Keratinocyte (primary cell): ENCODE measurements around the gene RASL12. TPM values are rescaled to one million over a fixed set of nuclear protein-coding genes. Genes with fewer than 3 reads are reported as not detected.

ENCODE experiments used
- DNase-seq: peaks from one replicate; pipeline ENCODE4 v3.0.0-alpha.2; 2011; ENCODE audit warnings: low read depth, missing footprints, low spot score
- FAIRE-seq: peaks from 2 replicates; lab custom pipeline; 2011; peaks lifted over from hg19 to GRCh38; lab: Jason Lieb, UNC
- H2AFZ ChIP-seq: 2 replicates; pipeline ENCODE4 v1.6.0; 2012; ENCODE audit warnings: low read length, control low read depth, inconsistent platforms; ENCODE audit not compliant: control insufficient read depth
- H3K27ac ChIP-seq: 2 replicates; pipeline ENCODE4 v1.5.1; 2011; ENCODE audit warnings: low read length; ENCODE audit not compliant: control insufficient read depth, insufficient read depth
- H3K27me3 ChIP-seq: 3 replicates; pipeline ENCODE4 v1.6.0; 2011; ENCODE audit warnings: low read length; ENCODE audit not compliant: control insufficient read depth, insufficient read depth; ENCODE audit errors: extremely low read depth
- H3K36me3 ChIP-seq, 2 experiments: 2 replicates in 1 of 2; 3 replicates in 1 of 2; pipeline ENCODE4 v1.5.1; 2011; ENCODE audit warnings: low read length in 2 of 2, mild to moderate bottlenecking in 1 of 2; ENCODE audit not compliant: control insufficient read depth in 2 of 2, insufficient read depth in 2 of 2; ENCODE audit errors: extremely low read depth in 1 of 2
- H3K4me1 ChIP-seq: 3 replicates; pipeline ENCODE4 v1.5.1; 2011; ENCODE audit warnings: low read length; ENCODE audit not compliant: control insufficient read depth, insufficient read depth; ENCODE audit errors: extremely low read depth
- H3K4me2 ChIP-seq: 3 replicates; pipeline ENCODE4 v1.6.0; 2011; ENCODE audit warnings: low read depth, low read length; ENCODE audit not compliant: control insufficient read depth, insufficient read depth; ENCODE audit errors: extremely low read depth
- H3K4me3 ChIP-seq, 3 experiments: fragments of 200-600 bp in 1 of 3; sonication (generic) in 1 of 3; 2 replicates in 2 of 3; 3 replicates in 1 of 3; pipeline ENCODE4 v1.5.1; 2011 to 2016; ENCODE audit warnings: low read length in 3 of 3, mild to moderate bottlenecking in 3 of 3, control low read depth in 2 of 3, inconsistent platforms in 1 of 3, low read depth in 1 of 3, mixed read lengths in 1 of 3, mixed run types in 1 of 3, moderate library complexity in 1 of 3; ENCODE audit not compliant: control insufficient read depth in 2 of 3, insufficient read depth in 2 of 3; ENCODE audit errors: extremely low read depth in 1 of 3
- H3K79me2 ChIP-seq: 2 replicates; pipeline ENCODE4 v1.6.0; 2012; ENCODE audit warnings: low read length; ENCODE audit not compliant: control insufficient read depth, insufficient read depth
- H3K9ac ChIP-seq: 3 replicates; pipeline ENCODE4 v1.6.0; 2011; ENCODE audit warnings: low read length; ENCODE audit not compliant: control insufficient read depth, insufficient read depth; ENCODE audit errors: extremely low read depth
- H3K9me1 ChIP-seq: 3 replicates; pipeline ENCODE4 v1.6.0; 2011; ENCODE audit warnings: low read length; ENCODE audit not compliant: control insufficient read depth, insufficient read depth; ENCODE audit errors: extremely low read depth
- H3K9me3 ChIP-seq: 2 replicates; pipeline ENCODE4 v1.5.1; 2012; ENCODE audit warnings: low read depth, low read length; ENCODE audit not compliant: control insufficient read depth
- H4K20me1 ChIP-seq: 3 replicates; pipeline ENCODE4 v1.6.0; 2011; ENCODE audit warnings: low read length; ENCODE audit not compliant: control insufficient read depth, insufficient read depth; ENCODE audit errors: extremely low read depth
- CTCF ChIP-seq, 3 experiments: IDR thresholded peaks in 1 of 3; conservative IDR thresholded peaks in 1 of 3; optimal IDR thresholded peaks in 1 of 3; 2 replicates in 2 of 3; 3 replicates in 1 of 3; pipeline versions ENCODE3 to v1.5.1; 2011; ENCODE audit warnings: low read length in 3 of 3, mild to moderate bottlenecking in 3 of 3, moderate library complexity in 2 of 3, control low read depth in 1 of 3, inconsistent platforms in 1 of 3; ENCODE audit not compliant: insufficient read depth in 2 of 3; ENCODE audit errors: extremely low read depth in 1 of 3
- EZH2 ChIP-seq: IDR thresholded peaks from one replicate; pipeline ENCODE4 v1.6.1; 2012; ENCODE audit warnings: inconsistent platforms, mild to moderate bottlenecking, low read length, moderate library complexity
- dilution Hi-C: fragments of 300-500 bp; cut with MboI; formaldehyde crosslinking; loops from one replicate; pipeline ENCODE4 v1.7.0; 2020; ENCODE audit warnings: low sequenced_read_pairs; ENCODE audit not compliant: extremely low pct_ligation_motif_present
- polyA plus RNA-seq, 5 experiments: library from polyadenylated mRNA; depleted of rRNA in 3 of 5; stranded (reverse) in 3 of 5; stranded (forward) in 1 of 5; unstranded in 1 of 5; fragments of >200 nt; gene quantifications; 1 replicate in 1 of 5; 2 replicates in 3 of 5; 3 replicates in 1 of 5; pipeline versions ENCODE4 v1.2.1 to v1.2.3, GENCODE V29; 2011 to 2012; ENCODE audit warnings: missing spikeins in 2 of 5, low read depth in 1 of 5, low replicate concordance in 1 of 5

Gene RASL12
- polyA plus RNA-seq, 1 donor (not counting 4 experiments of a cell fraction or from before 2014, with no cell fraction given) = not detected

GRCh38 chr15:65106011-65106590 is 38.3 kb upstream of the RASL12 start:
- dilution Hi-C loops = no loop called here
- no peak for FAIRE-seq
- no peak overlapping the region for H3K9ac ChIP-seq

GRCh38 chr15:65105038-65105437 is 37.2 kb upstream of the RASL12 start:
- FAIRE-seq (no peak), DNase-seq (no peak)
- Histone ChIP-seq H3K9ac (no peak overlapping the region), H2AFZ (no peak overlapping the region), H4K20me1 (no peaks in the 10 kb centered on the region), H3K27me3 (no peaks in the 10 kb centered on the region), H3K9me1 (no peaks in the 10 kb centered on the region), H3K9me3 (no peaks in the 10 kb centered on the region), H3K4me1 (no peaks in the 10 kb centered on the region), H3K36me3 (peaks cover 3 to 9% of the 10 kb centered on the region in 2 experiments), H3K4me2 (no peak overlapping the region), H3K79me2 (no peaks in the 10 kb centered on the region), H3K4me3 (no peak overlapping the region), H3K27ac (no peak overlapping the region)
- dilution Hi-C loops = no loop called here
- no peak for TF ChIP-seq CTCF (optimal IDR thresholded peaks at IDR 0.05 in 1 of 3, IDR thresholded peaks at IDR 0.05 in 1 of 3, conservative IDR thresholded peaks at IDR 0.05 in 1 of 3; ENCODE audit: extremely low read depth in 1 of 3, insufficient read depth in 2 of 3, low read length in 3 of 3)

More at GRCh38 chr15:65106011-65106590, 38.3 kb upstream of the RASL12 start:
- H3K4me2 ChIP-seq = no peak overlapping the region
- H2AFZ ChIP-seq = no peak overlapping the region
- H3K9me3 ChIP-seq = no peaks in the 10 kb centered on the region
- no peaks in the 10 kb centered on the region for H3K9me1 ChIP-seq
- H3K4me1 ChIP-seq = no peaks in the 10 kb centered on the region
- DNase-seq = no peak
- H3K4me3 ChIP-seq = no peak overlapping the region
- H3K79me2 ChIP-seq = no peaks in the 10 kb centered on the region
- H3K36me3 ChIP-seq = peaks cover 5 to 6% of the 10 kb centered on the region in 2 experiments
- no peak overlapping the region for H3K27ac ChIP-seq
- H4K20me1 ChIP-seq = no peaks in the 10 kb centered on the region
- H3K27me3 ChIP-seq = no peaks in the 10 kb centered on the region
- TF ChIP-seq CTCF (optimal IDR thresholded peaks at IDR 0.05 in 1 of 3, IDR thresholded peaks at IDR 0.05 in 1 of 3, conservative IDR thresholded peaks at IDR 0.05 in 1 of 3; ENCODE audit: extremely low read depth in 1 of 3, insufficient read depth in 2 of 3, low read length in 3 of 3) = no peak
- no peak for TF ChIP-seq EZH2
